Measurements from ENCODE around the gene PDGFB. TPM values are rescaled to one million over a fixed set of nuclear protein-coding genes. Genes with fewer than 3 reads are reported as not detected.

The PDGFB gene
- total and polyA plus RNA-seq, 7 donors = 1.4 to 9.6 (median 5.5) TPM

GRCh38 chr22:39231197-39231950 lies 13.4 kb downstream of the PDGFB start:
- Histone ChIP-seq H3K27ac (peak overlapping the region in 1 of 4 donors; percentile 11), H3K4me1 (peaks cover 0 to 24% (median 19%) of the 10 kb centered on the region in 4 donors), H3K36me3 (peaks cover 0 to 25% (median 0%) of the 10 kb centered on the region in 4 donors), H3K27me3 (peaks cover 0 to 10% (median 6%) of the 10 kb centered on the region in 3 donors), H3K9me3 (no peaks in the 10 kb centered on the region), H3K4me3 (no peak overlapping the region)
- intact Hi-C loops (cut with DNase I) = no loop called here
- no peak for TF ChIP-seq CTCF (IDR thresholded peaks at IDR 0.05)
- TF ChIP-seq EP300 (IDR thresholded peaks at IDR 0.05) = no peak
- TF ChIP-seq POLR2AphosphoS5 (IDR thresholded peaks at IDR 0.05) = no peak
- no peak for TF ChIP-seq POLR2A (IDR thresholded peaks at IDR 0.05)
- 88 to 92% methylated on average over 37 of the region's 37 CpGs for WGBS, 2 donors
- DNase-seq = no peak

- H3K9me3 ChIP-seq = no peaks in the 10 kb centered on the region
- H3K36me3 ChIP-seq = peaks cover 0 to 31% (median 0%) of the 10 kb centered on the region in 4 donors
- intact Hi-C loops (cut with DNase I) = no loop called here
- DNase-seq = no peak
- TF ChIP-seq POLR2AphosphoS5 (IDR thresholded peaks at IDR 0.05) (no peak), EP300 (IDR thresholded peaks at IDR 0.05) (no peak), CTCF (IDR thresholded peaks at IDR 0.05) (no peak), POLR2A (IDR thresholded peaks at IDR 0.05) (no peak)
- peaks cover 0 to 19% (median 13%) of the 10 kb centered on the region in 4 donors for H3K4me1 ChIP-seq
- peak overlapping the region in 2 of 4 donors; percentile 8 to 11 for H3K27ac ChIP-seq
- no peak overlapping the region for H3K4me3 ChIP-seq
- 36 to 37% methylated on average over 30 of the region's 30 CpGs for WGBS, 2 donors
- peaks cover 0 to 9% (median 6%) of the 10 kb centered on the region in 3 donors for H3K27me3 ChIP-seq
These were observed 14.3 kb downstream of the PDGFB start for GRCh38 chr22:39230261-39231196.

- H3K4me3 ChIP-seq = no peak overlapping the region
- peaks cover 0 to 12% (median 6%) of the 10 kb centered on the region in 4 donors for H3K4me1 ChIP-seq
- H3K36me3 ChIP-seq = peaks cover 0 to 39% (median 0%) of the 10 kb centered on the region in 4 donors
These were observed 15.0 kb downstream of the PDGFB start for GRCh38 chr22:39229688-39230260.

More at GRCh38 chr22:39229688-39230260, 15.0 kb downstream of the PDGFB start:
- no peak overlapping the region for H3K27ac ChIP-seq
- H3K27me3 ChIP-seq = peaks cover 0 to 2% (median under 1%) of the 10 kb centered on the region in 3 donors
- 65 to 82% methylated on average over 14 of the region's 14 CpGs for WGBS, 2 donors
- DNase-seq = no peak
- H3K9me3 ChIP-seq = no peaks in the 10 kb centered on the region
- TF ChIP-seq POLR2A (IDR thresholded peaks at IDR 0.05) = no peak
- no peak for TF ChIP-seq EP300 (IDR thresholded peaks at IDR 0.05)
- TF ChIP-seq CTCF (IDR thresholded peaks at IDR 0.05) = no peak
- no peak for TF ChIP-seq POLR2AphosphoS5 (IDR thresholded peaks at IDR 0.05)
- intact Hi-C loops (cut with DNase I) = no loop called here

Data from sigmoid colon (tissue), 7 donors.